GM21515 (cell line): ENCODE measurements around the gene FTSJ1.

Experiments used
- ATAC-seq: cut with Tn5 transposase; IDR thresholded peaks from one replicate; pipeline ENCODE4 v1.9.1; 2021; ENCODE audit not compliant: unreplicated experiment

Gene FTSJ1

GRCh38 chrX:48470110-48470832 is 5.7 kb upstream of the FTSJ1 start, which contains the start of gene SLC38A5:
Gene SLC38A5, minus strand, starts transcription at chrX:48470260. Its CDS starts 2,336 bp downstream, at chrX:48467924.
- ATAC-seq: no peak

DNA sequence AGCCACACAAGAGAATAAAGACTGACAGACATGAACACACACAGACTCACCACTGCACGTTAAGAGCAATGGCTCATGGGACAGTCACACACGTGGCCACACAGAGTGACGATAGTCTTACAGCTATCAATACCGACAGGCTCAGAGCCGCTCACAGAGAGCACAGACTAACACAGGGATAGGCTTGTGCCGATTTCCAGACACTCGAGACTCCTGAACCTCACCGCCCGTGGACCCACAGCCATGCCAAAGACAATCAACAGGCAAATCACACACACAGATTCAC is 5.2 kb upstream of the FTSJ1 start:
- ATAC-seq: no peak

- no peak for ATAC-seq
These were observed 4.5 kb upstream of the FTSJ1 start for GRCh38 chrX:48471504-48471903.

- no peak for ATAC-seq
These were observed 3.8 kb upstream of the FTSJ1 start for GRCh38 chrX:48472225-48472624.

DNA sequence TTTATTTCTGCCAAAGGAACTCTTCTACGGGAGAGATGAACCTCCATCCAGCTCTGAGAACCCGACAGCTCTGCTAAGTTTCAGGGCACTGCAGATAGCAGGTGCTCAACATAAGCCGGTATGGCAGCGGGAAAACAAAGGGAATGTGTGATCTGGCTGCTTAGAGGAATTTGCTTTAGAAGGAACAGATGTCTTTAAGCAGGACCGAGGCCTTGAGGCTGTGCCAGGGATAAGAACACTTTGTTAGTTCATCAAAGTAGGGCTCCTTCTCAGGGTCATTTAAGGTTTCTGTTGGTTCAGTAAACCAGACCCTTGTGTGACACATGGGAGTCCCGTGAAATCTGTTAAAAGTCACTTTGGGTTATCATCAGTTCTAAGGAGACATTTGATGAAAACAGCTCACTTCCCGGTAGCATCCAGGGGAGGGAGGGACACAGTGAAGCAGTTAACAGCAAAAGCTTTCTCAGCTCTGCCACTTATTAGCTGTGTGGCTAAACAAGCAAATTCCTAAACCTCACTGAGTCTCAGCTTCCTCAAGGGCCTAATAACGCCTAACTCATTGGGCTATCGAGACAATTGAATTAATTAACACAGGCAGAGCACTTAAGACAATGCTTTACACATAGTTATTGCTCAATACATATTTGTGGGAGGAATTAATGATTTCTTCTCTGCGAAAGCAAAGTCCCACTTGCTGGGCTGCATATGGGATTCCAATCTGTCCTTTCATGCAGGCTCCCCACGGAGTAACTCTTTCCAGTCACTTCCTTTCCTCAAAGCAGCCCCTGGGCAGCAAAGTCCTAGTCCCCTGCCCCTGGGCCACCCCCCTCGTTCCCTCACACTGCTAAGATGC is 2.9 kb upstream of the FTSJ1 start:
- no peak for ATAC-seq

GRCh38 chrX:48473704-48473990 is 2.4 kb upstream of the FTSJ1 start:
- ATAC-seq: no peak

DNA sequence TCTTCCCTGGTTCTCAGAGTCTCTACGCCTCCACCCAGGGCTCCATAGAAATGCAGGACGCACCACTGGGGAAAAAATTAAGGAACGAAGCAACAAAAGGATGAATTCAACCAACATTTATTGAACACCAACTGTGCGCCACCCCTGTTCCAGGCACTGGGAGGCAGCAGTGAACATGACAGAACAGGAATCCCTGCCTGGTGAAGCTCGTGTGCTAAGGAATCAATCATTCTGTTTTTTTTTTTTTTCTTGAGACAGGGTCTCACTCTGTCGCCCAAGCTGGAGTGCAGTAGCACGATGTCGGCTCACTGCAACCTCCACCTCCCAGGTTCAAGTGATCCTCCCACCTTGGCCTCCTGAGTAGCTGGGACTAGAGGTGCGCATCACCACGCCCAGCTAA is 1.9 kb upstream of the FTSJ1 start:
- ATAC-seq: no peak

GRCh38 chrX:48474581-48474980 is 1.4 kb upstream of the FTSJ1 start:
- no peak for ATAC-seq

- no peak for ATAC-seq
These were observed 703 bp upstream of the FTSJ1 start for GRCh38 chrX:48475296-48475695.

- no peak for ATAC-seq
These were observed 920 bp downstream of the FTSJ1 start for GRCh38 chrX:48476919-48477318.

DNA sequence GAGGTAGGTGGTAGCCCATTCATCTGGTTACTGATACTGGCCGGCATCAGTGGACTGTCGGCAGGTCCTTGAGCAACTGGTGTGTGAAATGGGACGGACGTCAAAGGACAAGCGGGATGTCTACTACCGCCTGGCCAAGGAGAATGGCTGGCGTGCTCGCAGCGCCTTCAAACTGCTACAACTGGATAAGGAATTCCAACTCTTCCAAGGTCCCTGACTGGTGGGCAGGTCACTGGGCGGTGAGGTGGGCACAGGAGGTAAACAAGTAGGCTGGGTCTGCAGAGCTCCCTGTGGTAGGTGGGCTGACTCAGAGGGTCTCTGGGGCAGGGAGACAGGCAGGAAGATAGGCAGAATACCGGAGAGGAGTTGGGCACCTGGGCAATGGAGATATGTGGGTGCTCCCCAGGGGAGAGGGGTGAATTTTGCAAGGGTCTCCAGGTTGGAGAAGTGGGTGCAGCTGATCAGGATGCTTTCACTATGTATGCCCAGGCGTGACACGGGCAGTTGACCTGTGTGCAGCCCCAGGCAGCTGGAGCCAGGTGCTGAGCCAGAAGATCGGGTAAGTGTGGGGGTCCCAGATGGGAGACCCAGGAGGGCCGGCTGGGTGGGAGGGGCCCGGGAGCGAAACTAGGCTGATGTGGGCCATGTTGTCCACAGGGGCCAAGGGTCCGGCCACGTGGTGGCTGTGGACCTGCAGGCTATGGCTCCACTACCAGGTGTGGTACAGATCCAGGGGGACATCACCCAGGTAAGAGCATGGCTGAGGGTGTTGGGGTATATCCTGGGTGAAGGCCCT is 2.2 kb downstream of the FTSJ1 start:
- ATAC-seq: no peak

- no peak for ATAC-seq
These were observed 2.8 kb downstream of the FTSJ1 start for GRCh38 chrX:48478806-48479205.

DNA sequence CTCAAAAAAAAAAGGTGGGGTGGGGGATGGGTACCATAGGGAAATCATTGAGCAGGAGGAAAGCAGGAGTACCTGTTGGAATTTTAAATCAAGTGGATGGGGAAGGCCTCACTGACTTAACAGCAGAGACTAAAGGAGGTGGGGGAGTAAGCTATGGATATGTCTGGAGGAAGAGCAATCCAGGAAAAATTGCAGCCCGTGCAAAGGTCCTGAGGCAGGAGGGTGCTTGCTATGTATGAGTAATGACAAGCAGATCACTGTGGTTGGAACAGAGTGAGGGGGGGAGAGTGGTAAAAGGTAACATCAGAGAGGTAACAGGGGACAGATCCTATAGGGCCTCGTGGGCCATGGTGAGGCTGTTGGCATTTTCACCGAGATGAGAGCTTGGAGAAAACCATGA is 4.1 kb downstream of the FTSJ1 start:
- ATAC-seq: no peak

- no peak for ATAC-seq
These were observed 4.6 kb downstream of the FTSJ1 start for GRCh38 chrX:48480583-48480982.

GRCh38 chrX:48482526-48482925 is 6.5 kb downstream of the FTSJ1 start:
- ATAC-seq: no peak

- no peak for ATAC-seq
These were observed 11.4 kb downstream of the FTSJ1 start for GRCh38 chrX:48487362-48487798.

DNA sequence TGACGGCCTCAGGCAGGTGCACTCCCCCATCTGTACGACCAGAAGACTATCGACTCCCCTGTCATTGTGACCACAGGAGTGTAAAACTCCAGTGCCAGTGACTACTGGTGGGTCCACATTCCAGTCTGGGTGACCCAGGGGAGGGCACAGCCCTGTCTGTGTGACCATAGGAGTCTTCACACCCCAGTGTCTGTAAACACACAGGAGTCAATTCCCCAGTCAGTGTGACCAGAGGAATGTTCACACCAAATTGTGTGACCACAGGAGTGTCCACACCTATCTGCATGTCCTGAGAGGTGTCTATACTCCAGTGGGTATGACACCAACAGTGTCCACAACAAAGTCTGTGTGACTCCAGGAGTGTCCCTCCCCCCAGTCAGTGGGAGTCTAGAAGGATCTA is 12.0 kb downstream of the FTSJ1 start:
- ATAC-seq: no peak

DNA sequence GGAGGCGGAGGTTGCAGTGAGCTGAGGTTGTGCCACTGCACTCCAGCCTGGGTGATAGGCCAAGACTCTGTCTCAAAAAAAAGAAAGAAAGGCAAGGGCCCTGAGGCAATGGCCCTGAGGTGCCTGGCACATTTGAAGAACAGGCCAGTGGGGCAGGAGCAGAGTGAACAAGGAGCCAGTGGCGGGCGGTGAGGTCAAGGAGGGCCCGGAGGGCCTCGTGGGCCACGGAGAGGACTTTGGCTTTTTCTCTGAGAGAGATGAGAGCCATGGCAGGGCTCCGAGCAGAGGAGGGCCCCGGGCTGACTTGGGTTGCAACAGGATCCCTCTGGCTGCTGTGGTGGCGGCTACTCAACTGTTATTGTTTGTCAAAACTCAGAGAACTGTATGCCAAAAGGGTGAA is 13.3 kb downstream of the FTSJ1 start:
- no peak for ATAC-seq

- no peak for ATAC-seq
These were observed 13.9 kb downstream of the FTSJ1 start for GRCh38 chrX:48489892-48490291.

DNA sequence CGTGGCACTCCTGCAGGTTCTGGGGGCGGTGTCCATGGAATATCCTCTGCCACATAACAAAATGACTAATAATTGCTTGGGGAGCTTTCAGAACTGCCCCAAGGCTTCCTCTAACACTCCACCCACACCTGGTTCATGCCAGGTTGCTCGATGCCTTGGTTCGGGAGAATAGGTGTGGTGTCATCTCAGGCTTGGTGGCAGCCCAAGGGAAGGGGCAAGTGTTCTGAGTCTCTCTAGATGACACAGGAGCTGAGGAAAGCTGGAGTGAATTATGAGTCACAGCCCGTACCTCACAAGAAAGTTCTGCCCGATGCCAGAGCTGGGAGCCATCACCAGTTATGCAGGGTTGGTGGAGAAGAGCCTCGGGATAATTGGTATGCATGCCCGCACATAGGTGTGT is 14.7 kb downstream of the FTSJ1 start:
- ATAC-seq: no peak

- ATAC-seq: no peak
These were observed 15.8 kb downstream of the FTSJ1 start for GRCh38 chrX:48491809-48492208.
